ENCODE results near the gene C1orf35.
A peak's percentile ranks its signal among the peaks of the same experiment; 100 is the strongest.

Gene C1orf35

GRCh38 chr1:228098323-228098931 is 4.7 kb downstream of the C1orf35 start:
- no peaks in the 10 kb centered on the region for H3K27me3 Mint-ChIP-seq
- H3K4me1 Mint-ChIP-seq, result peaks cover 21% of the 10 kb centered on the region
- ATAC-seq (ENCODE audit: low read depth) (no peak), DNase-seq (ENCODE audit: low spot score in 2 of 2) (no peak)
- no peak overlapping the region for H3K4me3 Mint-ChIP-seq
- no peak overlapping the region for H3K27ac Mint-ChIP-seq
- H3K36me3 Mint-ChIP-seq, result peaks cover 26% of the 10 kb centered on the region
- peaks cover 2% of the 10 kb centered on the region for H3K9me3 Mint-ChIP-seq

- Mint-ChIP-seq H3K27ac (no peak overlapping the region), H3K4me3 (no peak overlapping the region), H3K4me1 (peaks cover 20% of the 10 kb centered on the region), H3K36me3 (peaks cover 26% of the 10 kb centered on the region), H3K9me3 (peaks cover 2% of the 10 kb centered on the region), H3K27me3 (no peaks in the 10 kb centered on the region)
- no peak for DNase-seq (ENCODE audit: low spot score in 2 of 2)
- no peak for ATAC-seq (ENCODE audit: low read depth)
Observed at GRCh38 chr1:228097333-228098081, 5.6 kb downstream of the C1orf35 start.

GRCh38 chr1:228096416-228097332 is 6.5 kb downstream of the C1orf35 start:
- DNase-seq (ENCODE audit: low spot score in 2 of 2) (no peak), ATAC-seq (ENCODE audit: low read depth) (no peak)
- Mint-ChIP-seq H3K27me3 (no peaks in the 10 kb centered on the region), H3K9me3 (peaks cover 2% of the 10 kb centered on the region), H3K4me1 (peaks cover 23% of the 10 kb centered on the region), H3K27ac (no peak overlapping the region), H3K36me3 (peaks cover 26% of the 10 kb centered on the region), H3K4me3 (no peak overlapping the region)

- peaks cover 26% of the 10 kb centered on the region for H3K36me3 Mint-ChIP-seq
Observed at GRCh38 chr1:228095938-228096337, 7.2 kb downstream of the C1orf35 start.

GRCh38 chr1:228095161-228095560 is 8.0 kb downstream of the C1orf35 start:
- no peak overlapping the region for H3K27ac Mint-ChIP-seq
- peaks cover 2% of the 10 kb centered on the region for H3K9me3 Mint-ChIP-seq
- no peaks in the 10 kb centered on the region for H3K27me3 Mint-ChIP-seq
- no peak for DNase-seq (ENCODE audit: low spot score in 2 of 2)
- H3K4me3 Mint-ChIP-seq, result no peak overlapping the region
- ATAC-seq (ENCODE audit: low read depth), result no peak
- peaks cover 31% of the 10 kb centered on the region for H3K4me1 Mint-ChIP-seq
- H3K36me3 Mint-ChIP-seq, result peaks cover 26% of the 10 kb centered on the region

More at GRCh38 chr1:228095938-228096337, 7.2 kb downstream of the C1orf35 start:
- H3K27ac Mint-ChIP-seq, result no peak overlapping the region
- peaks cover 2% of the 10 kb centered on the region for H3K9me3 Mint-ChIP-seq
- no peak overlapping the region for H3K4me3 Mint-ChIP-seq
- no peaks in the 10 kb centered on the region for H3K27me3 Mint-ChIP-seq
- ATAC-seq (ENCODE audit: low read depth), result no peak
- peaks cover 24% of the 10 kb centered on the region for H3K4me1 Mint-ChIP-seq
- DNase-seq (ENCODE audit: low spot score in 2 of 2), result no peak

GRCh38 chr1:228094432-228095016 is 8.6 kb downstream of the C1orf35 start:
- Mint-ChIP-seq H3K27ac (no peak overlapping the region), H3K36me3 (peaks cover 26% of the 10 kb centered on the region), H3K9me3 (peaks cover 2% of the 10 kb centered on the region), H3K27me3 (no peaks in the 10 kb centered on the region), H3K4me3 (no peak overlapping the region), H3K4me1 (peaks cover 37% of the 10 kb centered on the region)
- DNase-seq (ENCODE audit: low spot score in 2 of 2) (no peak), ATAC-seq (ENCODE audit: low read depth) (no peak)

- Mint-ChIP-seq H3K36me3 (peaks cover 22% of the 10 kb centered on the region), H3K9me3 (peaks cover 2% of the 10 kb centered on the region), H3K4me1 (peaks cover 48% of the 10 kb centered on the region), H3K27ac (no peak overlapping the region), H3K4me3 (no peak overlapping the region), H3K27me3 (no peaks in the 10 kb centered on the region)
- no peak for ATAC-seq (ENCODE audit: low read depth)
- DNase-seq (ENCODE audit: low spot score in 2 of 2), result no peak
Observed at GRCh38 chr1:228093050-228093906, 9.8 kb downstream of the C1orf35 start.

- ATAC-seq (ENCODE audit: low read depth) (no peak), DNase-seq (ENCODE audit: low spot score in 2 of 2) (no peak)
- Mint-ChIP-seq H3K27me3 (no peaks in the 10 kb centered on the region), H3K4me3 (no peak overlapping the region), H3K36me3 (peaks cover 23% of the 10 kb centered on the region), H3K4me1 (peaks cover 55% of the 10 kb centered on the region), H3K27ac (no peak overlapping the region), H3K9me3 (peaks cover 2% of the 10 kb centered on the region)
Observed at GRCh38 chr1:228092342-228093049, 10.6 kb downstream of the C1orf35 start.

- H3K4me1 Mint-ChIP-seq, result peaks cover 60% of the 10 kb centered on the region
- H3K9me3 Mint-ChIP-seq, result peaks cover 2% of the 10 kb centered on the region
- no peak for DNase-seq (ENCODE audit: low spot score in 2 of 2)
- no peak for ATAC-seq (ENCODE audit: low read depth)
- peak overlapping the region; percentile 65 for H3K27ac Mint-ChIP-seq
- H3K4me3 Mint-ChIP-seq, result no peak overlapping the region
- no peaks in the 10 kb centered on the region for H3K27me3 Mint-ChIP-seq
- peaks cover 21% of the 10 kb centered on the region for H3K36me3 Mint-ChIP-seq
Observed at GRCh38 chr1:228091084-228091483, 12.0 kb downstream of the C1orf35 start.

GRCh38 chr1:228090613-228091081 is 12.5 kb downstream of the C1orf35 start:
- H3K27ac Mint-ChIP-seq, result peak overlapping the region; percentile 65
- peaks cover 2% of the 10 kb centered on the region for H3K9me3 Mint-ChIP-seq
- DNase-seq (ENCODE audit: low spot score in 2 of 2) (no peak), ATAC-seq (ENCODE audit: low read depth) (no peak)
- H3K4me1 Mint-ChIP-seq, result peaks cover 60% of the 10 kb centered on the region
- H3K4me3 Mint-ChIP-seq, result peak overlapping the region; percentile 5
- no peaks in the 10 kb centered on the region for H3K27me3 Mint-ChIP-seq
- H3K36me3 Mint-ChIP-seq, result peaks cover 18% of the 10 kb centered on the region

- ATAC-seq (ENCODE audit: low read depth) (peak; percentile 79), DNase-seq (ENCODE audit: low spot score in 2 of 2) (no peak)
- H3K27ac Mint-ChIP-seq, result peak overlapping the region; percentile 65
- H3K27me3 Mint-ChIP-seq, result no peaks in the 10 kb centered on the region
- no peaks in the 10 kb centered on the region for H3K9me3 Mint-ChIP-seq
- H3K4me3 Mint-ChIP-seq, result peak overlapping the region; percentile 65
- H3K4me1 Mint-ChIP-seq, result peaks cover 67% of the 10 kb centered on the region
- H3K36me3 Mint-ChIP-seq, result peaks cover 13% of the 10 kb centered on the region
Observed at GRCh38 chr1:228089519-228090380, 13.4 kb downstream of the C1orf35 start.

Measured in memory B cell (primary cell).